Muscle of arm (tissue), 12 donors: Measurements from ENCODE around the gene LSM4. TPM values are rescaled to one million over a fixed set of nuclear protein-coding genes. Genes with fewer than 3 reads are reported as not detected.

Experiments used
- DNase-seq: peaks from one replicate; pipeline ENCODE4 v3.0.0-alpha.2; 2013
- polyA plus RNA-seq, 12 donors: library from polyadenylated mRNA; unstranded; fragments of 120-200 nt; gene quantifications; one replicate each; pipeline ENCODE4 v1.2.1, GENCODE V29; 2013; ENCODE audit not compliant: insufficient read length in 12 of 12

LSM4 gene
- polyA plus RNA-seq, 12 donors, result 71.8 to 123 (median 76.6) TPM; not detected in 1

DNA sequence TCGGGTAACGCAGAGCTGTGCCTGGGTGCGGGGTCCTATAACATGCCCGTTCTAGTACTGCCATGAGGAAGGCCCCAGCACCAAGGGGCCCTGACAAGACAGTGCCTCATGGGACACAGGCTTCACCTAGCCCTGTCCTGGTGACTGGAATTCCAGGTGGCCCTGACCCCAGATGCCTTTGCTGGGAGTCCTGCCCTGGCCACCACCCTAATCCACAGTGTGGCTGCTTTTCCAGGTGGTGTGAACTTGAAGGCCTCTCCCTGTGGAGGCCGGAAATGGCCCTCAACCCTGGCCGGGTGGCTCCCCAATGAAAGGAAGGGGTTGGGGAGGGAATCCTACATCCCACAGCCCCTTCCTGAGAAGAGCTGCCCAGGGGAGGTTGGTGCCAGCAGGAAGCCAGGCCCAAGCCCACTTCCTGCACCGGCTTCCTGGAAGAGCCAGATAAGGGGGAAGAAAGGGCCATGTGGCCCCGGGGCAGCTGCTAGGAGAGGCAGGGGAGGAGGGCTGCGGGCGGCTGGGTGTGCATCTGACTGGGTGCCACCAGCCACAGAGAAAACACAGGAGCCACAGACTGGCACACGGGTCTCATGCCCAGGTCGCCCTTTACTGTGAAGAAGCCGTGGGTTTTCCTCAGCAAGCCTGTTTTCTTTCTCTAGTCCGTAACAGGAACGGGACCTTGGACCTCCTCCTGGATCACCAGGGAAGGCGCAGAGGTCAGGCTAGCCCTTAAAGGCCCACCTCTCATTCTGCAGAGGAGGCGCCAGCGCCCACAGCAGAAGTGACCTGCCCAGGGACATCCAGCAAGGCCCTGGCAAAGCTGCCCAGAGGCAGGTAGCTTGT lies 4.7 kb downstream of the LSM4 start:
- no peak for DNase-seq

GRCh38 chr19:18313398-18313797 lies 9.5 kb downstream of the LSM4 start:
- DNase-seq, result no peak

DNA sequence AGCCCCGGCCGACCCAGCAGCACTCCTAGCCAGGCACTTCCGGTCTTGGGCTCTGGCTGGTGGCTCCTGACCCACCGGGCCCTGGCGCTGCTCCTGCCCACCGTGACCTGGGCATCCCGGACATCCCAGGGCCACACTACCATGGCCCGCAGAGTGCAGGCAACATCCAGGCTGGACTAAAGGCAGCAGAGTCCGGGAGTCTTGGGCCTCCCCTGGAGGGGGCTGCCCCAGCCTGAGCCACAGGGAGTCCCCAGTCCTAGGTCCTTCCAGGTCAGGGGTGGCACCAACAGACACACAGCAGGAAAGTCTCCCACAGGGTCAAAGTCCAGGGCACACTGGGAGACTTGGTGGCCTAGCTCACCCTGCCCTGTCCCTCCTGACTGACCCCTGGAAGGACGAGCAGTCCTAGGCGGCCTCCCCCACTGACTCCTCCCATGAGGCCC lies 10.8 kb downstream of the LSM4 start:
- DNase-seq, result no peak

GRCh38 chr19:18311502-18312091 lies 11.3 kb downstream of the LSM4 start:
- DNase-seq, result no peak

GRCh38 chr19:18310966-18311365 lies 11.9 kb downstream of the LSM4 start:
- DNase-seq, result no peak

DNA sequence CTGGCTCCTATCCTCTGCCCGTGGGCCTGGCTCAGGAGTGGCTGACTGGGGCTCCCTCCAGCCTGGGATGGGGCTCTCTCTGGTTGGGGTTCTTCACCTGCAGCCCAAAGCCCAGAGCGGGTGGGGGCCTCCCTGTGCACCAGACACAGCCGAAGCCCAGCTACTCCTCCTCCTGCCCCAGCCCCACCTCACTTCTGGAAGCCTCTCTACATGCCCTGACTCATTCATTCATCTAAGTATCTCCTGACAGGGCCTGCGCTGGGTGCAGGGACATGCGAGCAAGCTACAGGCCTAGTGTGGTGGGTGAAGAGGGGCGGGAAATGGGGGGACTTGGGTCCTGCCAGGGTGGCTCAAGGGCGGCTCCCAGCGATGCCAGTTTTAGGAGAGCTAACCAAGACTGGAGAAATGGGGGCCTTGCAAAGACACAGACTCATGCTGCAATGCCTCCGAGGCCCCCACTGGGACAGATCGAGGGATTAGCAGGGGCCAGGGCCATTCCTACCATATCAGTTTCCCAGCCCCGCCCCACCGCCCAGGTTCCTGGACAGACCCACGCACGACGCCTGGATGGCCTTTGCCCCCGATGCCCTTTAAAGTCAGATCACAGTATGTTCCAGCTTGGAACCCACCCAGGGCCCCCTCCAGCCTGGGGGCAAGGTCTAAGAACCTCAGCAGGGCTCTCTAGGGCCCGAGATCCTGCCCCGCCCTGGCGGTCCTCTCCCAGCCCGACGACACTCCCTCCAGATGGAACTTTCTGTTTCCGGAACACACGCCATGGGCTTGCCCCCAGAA lies 12.6 kb downstream of the LSM4 start:
- DNase-seq, result no peak

- no peak for DNase-seq
Measured at GRCh38 chr19:18309525-18310064, 13.3 kb downstream of the LSM4 start.

- DNase-seq, result no peak
Measured at GRCh38 chr19:18308948-18309325, 13.9 kb downstream of the LSM4 start.

- no peak for DNase-seq
Measured at GRCh38 chr19:18308051-18308947, 14.6 kb downstream of the LSM4 start.

GRCh38 chr19:18307271-18307681 lies 15.6 kb downstream of the LSM4 start:
- no peak for DNase-seq

GRCh38 chr19:18306888-18307260 lies 16.0 kb downstream of the LSM4 start:
- no peak for DNase-seq

DNA sequence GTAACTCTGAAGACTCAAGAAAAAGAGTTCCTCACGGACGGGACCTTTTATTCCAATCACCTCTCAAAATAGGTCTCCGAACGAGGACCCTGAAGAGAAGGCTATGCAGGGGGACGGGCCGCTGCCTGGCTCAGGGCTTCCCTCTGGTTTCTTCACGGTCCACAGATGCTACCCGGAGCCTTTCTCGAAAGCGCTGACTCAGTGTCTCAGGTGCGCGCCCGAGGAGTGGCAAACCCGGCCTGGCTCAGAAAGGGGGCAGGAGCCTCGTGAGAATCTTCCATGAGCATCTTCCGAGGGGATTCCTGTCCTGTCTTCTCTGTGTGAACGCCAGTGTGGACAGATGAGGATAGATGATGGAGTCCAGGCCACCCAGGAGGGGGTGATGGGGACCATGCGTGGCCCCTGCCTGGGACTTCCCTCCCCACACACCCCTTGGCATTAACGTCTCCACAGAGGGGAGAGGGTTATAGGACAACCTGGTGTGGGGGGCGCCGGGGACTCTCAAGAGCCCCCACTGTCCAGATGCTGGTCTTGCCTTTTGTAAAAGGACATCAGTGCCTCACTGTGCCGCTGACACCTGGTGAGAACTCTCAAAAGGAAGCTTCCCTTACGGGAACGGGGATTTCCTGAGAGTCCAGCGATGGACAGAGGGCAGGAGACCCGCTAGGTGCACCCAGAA lies 16.5 kb downstream of the LSM4 start:
- DNase-seq, result no peak

GRCh38 chr19:18304458-18305310 lies 18.2 kb downstream of the LSM4 start:
- DNase-seq, result peak; percentile 83

- DNase-seq, result no peak
Measured at GRCh38 chr19:18304208-18304457, 18.7 kb downstream of the LSM4 start.

- no peak for DNase-seq
Measured at GRCh38 chr19:18301718-18302111, 21.2 kb downstream of the LSM4 start.

DNA sequence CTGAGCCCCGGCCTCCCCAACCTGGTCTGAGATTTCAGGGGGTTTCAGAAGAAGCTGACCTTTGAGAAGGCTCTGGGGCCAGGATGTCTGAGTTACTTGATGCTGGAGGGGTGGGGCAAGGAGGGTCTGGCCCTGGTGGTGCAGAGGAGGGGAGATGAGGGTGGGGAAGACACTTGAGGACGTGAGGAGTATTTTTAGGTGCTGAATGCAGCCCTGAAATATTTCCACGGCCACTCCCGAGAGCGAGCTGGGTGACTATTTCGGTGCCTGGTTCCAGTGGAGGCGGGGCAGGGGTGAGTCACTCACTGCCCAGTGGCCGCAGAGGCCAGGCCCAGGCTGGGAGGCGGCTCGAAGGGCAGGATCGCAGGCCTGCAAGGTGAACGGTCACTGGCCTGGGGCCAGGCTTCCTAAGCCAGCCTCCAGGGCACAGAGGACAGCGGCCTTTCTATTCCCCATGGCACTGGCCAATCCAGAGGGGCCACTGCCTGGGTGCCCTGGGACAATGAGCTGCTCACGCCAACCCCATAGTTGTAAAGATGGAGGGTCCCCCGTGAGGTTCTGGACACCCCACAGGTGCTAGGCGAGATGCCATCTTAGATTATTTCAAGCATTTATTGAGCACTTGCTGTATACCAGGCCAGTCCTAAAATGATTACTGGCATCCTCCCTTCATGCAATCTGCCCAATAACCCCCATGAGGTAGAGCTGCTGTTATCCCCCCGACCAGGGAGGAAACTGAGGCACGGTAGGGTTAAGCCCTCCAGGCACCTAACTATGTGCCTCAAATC lies 21.8 kb downstream of the LSM4 start:
- DNase-seq, result no peak

DNA sequence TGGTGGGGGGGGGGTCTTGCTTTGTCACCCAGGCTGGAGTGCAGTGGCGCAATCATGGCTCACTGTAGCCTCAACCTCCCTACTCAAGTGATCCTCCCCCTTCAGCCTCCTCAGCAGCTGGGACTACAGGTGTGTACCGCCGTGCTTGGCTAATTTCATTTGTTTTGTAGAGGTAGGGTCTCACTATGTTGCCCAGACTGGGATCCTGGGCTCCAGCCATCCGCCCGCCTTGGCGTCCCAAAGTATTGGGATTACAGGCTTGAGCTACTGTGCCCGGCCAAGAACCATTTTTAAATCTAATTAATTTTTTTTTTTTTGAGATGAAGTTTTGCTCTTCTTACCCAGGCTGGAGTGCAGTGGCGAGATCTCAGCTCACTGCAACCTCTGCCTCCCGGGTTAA lies 23.2 kb downstream of the LSM4 start:
- DNase-seq, result no peak

DNA sequence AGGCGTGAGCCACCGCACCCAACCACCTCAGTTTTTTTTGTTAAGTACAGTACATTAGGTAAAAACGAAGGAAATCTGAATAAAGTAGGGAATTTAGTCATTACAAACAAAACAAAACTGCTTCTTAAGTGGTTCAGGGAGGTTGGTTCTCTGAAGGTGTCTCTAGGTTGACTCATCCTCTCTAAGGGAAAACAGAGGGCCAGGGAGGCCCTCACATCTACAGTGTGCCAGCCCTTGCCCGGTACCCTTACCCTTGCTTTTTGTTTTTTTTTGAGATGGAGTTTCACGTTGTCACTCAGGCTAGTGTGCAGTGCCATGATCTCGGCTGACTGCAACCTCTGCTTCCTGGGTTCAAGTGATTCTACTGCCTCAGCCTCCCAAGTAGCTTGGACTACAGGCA lies 24.3 kb downstream of the LSM4 start:
- no peak for DNase-seq

GRCh38 chr19:18297308-18297707 lies 25.6 kb downstream of the LSM4 start:
- no peak for DNase-seq
